NCI-H1048 (cell line): ENCODE measurements around the gene RRH.

ENCODE experiments used
- DNase-seq: peaks from one replicate; lab custom pipeline; 2025; lab: John Stamatoyannopoulos, UW

RRH gene

DNA sequence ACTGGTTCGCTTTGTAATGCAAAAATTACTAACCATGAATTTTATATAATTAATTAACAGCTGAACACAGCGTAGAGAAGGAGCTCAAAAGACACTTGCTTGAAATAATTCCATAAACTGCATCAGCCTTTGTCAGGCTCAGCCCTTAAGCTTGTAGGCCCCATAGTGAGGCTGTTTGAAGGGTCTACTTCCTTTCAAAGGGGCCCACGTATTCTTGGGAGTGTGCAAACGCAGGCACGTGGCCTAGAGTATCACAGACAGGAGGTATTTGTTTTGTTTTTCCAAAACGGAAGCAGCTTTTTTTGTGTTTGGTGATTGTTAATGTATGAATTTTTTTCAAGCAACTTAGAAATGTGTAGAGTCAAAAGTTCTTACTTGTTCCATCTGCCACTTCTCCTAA is 59.3 kb downstream of the RRH start:
- no peak for DNase-seq

DNA sequence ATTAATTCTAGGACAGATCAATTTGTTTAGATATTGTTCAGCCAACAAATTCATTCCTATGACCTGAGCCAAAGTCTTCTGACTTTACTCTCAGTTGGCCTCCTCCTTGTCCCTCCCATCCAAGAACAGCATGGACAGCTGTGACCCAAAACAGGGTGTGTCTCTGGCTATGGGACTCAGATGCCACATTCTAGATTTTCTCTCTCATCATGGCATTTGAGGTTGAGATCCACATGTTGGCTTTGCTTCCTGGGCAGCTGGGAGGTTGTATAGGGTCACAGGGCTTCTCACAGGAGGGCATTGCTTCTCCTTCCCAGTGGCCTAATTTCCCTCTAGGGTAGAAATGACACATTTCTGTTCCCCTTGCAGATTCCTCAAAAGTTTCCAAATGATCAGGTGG is 62.3 kb downstream of the RRH start:
- DNase-seq = no peak
